22Rv1 (cell line): ENCODE data around the gene IQSEC1.

Experiments used
- ZFX ChIP-seq: fragments of 450-650 bp; IDR thresholded peaks from 2 replicates; pipeline ENCODE4 v1.6.1; 2017; ENCODE audit warnings: antibody characterized with exemption, borderline replicate concordance
- TF ChIP-seq, protein P1 (sequence below): fragments of 450-650 bp; IDR thresholded peaks from 2 replicates; pipeline ENCODE4 v1.5.1; 2017; ENCODE audit warnings: mild to moderate bottlenecking

GRCh38 chr3:12955651-12956315, 117.4 kb downstream of the IQSEC1 start:
- TF ChIP-seq, protein P1, sequence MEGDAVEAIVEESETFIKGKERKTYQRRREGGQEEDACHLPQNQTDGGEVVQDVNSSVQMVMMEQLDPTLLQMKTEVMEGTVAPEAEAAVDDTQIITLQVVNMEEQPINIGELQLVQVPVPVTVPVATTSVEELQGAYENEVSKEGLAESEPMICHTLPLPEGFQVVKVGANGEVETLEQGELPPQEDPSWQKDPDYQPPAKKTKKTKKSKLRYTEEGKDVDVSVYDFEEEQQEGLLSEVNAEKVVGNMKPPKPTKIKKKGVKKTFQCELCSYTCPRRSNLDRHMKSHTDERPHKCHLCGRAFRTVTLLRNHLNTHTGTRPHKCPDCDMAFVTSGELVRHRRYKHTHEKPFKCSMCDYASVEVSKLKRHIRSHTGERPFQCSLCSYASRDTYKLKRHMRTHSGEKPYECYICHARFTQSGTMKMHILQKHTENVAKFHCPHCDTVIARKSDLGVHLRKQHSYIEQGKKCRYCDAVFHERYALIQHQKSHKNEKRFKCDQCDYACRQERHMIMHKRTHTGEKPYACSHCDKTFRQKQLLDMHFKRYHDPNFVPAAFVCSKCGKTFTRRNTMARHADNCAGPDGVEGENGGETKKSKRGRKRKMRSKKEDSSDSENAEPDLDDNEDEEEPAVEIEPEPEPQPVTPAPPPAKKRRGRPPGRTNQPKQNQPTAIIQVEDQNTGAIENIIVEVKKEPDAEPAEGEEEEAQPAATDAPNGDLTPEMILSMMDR = no peak
- TF ChIP-seq ZFX = no peak
